GM10266 (cell line): ENCODE results near the gene GNB5.

Experiments used
- DNase-seq: peaks from one replicate; pipeline ENCODE4 v3.0.0; 2012; ENCODE audit errors: extremely low spot score
- CTCF ChIP-seq: IDR thresholded peaks from 2 replicates; pipeline ENCODE4 v1.5.1; 2012; ENCODE audit warnings: mild to moderate bottlenecking, low read depth; ENCODE audit not compliant: control insufficient read depth, insufficient read depth; ENCODE audit errors: missing control alignments

Gene GNB5

GRCh38 chr15:52066842-52067544 is 124.2 kb downstream of the GNB5 start:
- DNase-seq, result no peak
- TF ChIP-seq CTCF, result no peak
